Measurements from ENCODE around the gene RFX4.
"Not testable (repeated sequence)": the region's sequence is repeated elsewhere in the genome, so short reads cannot be mapped to it uniquely, and the experiment has no call there.

RFX4 gene

DNA sequence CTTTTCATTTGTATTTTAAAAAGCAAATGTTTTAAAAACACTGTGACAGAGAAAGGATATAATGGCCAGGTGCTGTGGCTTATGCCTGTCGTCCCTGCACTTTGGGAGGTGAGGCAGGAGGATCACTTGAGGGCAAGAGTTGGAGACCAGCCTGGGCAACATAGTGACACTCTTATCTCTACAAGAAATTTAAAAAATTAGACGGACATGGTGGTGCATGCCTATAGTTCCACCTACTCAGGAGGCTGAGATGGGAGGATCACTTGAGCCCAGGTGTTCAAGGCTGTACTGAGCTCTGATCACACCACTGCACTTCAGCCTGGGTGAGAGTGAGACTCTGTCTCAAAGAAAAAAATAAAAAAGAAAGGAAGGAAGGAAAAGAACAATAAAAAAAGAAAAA is 7.8 kb downstream of the RFX4 start:
- no peak for DNase-seq (ENCODE audit: low spot score)

DNA sequence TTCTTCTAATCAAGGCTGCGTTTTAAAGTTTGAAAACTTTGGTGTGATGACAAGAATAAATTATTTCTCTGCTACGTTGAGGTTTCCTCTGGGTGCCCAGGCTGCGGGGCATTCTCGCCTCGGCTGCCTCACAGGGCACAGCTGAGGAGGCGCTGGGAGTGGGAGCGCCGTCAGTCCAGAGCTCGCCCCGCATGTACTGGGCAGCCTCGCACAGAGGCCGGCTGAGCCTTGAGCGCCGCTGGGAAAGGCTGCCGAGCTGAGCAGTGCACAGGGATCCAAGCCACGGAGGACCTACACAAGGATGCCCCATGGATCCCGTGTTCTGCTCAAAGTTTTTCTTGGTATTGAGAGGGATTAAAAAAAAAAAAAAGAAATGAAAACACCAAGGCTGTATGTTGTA is 11.6 kb downstream of the RFX4 start:
- no peak for DNase-seq (ENCODE audit: low spot score)

DNA sequence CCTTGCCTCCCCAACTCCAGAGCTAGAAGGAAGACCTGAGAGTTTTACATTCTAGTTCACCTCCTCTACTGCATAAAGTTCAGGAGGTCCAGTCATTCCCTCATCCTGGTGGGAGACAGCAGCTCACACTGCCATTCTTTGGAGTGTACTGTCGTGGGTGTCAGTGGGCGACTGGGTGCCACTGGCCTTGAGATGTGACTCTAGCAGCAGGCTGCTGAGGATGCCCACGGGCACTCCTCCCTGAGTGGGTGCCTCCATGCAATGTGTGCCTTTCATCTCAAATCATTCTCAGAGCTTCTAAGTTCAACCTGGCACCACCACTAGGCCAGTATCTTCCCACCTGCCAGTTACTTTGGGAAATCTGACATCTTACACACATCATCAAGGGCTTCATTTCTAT is 12.5 kb downstream of the RFX4 start:
- no peak for DNase-seq (ENCODE audit: low spot score)

DNA sequence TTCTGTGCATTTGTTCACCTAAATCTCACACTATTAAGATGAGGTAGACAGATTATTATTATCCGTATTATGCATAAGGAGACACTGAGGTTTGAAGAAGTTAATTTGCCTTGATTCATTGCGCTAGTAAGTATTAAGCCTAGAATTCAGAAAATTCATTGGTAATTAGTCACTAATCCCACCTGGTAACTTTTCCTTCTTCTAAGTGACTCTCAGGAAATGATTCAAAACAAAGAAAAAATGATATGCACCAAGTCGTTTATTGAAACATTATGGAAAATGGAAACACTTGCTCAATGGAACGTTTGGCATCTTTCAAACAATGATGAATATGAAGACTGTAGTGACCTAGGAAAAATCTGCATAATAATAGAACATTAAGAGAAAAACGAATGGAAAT is 15.2 kb downstream of the RFX4 start:
- DNase-seq (ENCODE audit: low spot score): no peak

DNA sequence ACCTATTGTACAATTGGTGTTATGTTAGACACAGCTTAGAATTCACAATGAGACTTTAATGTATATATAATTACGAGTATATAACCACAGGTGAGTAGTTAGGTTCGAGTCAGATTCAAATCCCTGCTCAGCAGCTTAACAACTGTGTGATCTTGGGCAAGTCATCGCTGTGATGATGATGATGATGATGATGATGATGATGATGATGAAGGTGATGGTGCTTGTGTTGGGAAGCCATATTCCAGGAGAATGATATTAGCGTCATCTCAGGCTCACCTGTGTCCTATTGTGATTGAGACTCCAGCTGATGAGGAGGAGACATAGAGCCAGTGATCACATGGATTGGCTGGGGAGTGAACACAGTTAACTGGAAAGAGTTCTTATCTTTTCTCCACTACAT is 16.5 kb downstream of the RFX4 start:
- no peak for DNase-seq (ENCODE audit: low spot score)

DNA sequence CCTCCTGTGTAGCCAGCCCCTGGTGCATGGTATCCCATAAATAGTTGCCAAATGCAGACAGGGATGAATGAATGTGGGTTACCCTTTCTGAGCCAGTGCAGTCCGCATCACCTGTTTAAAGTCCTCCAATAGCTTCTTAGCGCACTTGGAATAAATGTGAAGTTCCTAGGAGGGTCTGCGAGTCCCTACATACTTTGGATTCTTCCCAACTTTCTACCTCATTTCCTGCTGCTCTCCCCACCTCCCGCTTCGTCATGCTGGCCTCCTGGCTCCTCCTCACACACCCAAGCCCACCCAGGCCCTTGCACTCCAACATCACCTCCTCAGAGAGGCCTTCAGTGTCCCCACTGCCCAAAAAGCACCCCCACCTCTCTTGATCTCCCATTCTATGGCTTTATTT is 17.7 kb downstream of the RFX4 start:
- no peak for DNase-seq (ENCODE audit: low spot score)

DNA sequence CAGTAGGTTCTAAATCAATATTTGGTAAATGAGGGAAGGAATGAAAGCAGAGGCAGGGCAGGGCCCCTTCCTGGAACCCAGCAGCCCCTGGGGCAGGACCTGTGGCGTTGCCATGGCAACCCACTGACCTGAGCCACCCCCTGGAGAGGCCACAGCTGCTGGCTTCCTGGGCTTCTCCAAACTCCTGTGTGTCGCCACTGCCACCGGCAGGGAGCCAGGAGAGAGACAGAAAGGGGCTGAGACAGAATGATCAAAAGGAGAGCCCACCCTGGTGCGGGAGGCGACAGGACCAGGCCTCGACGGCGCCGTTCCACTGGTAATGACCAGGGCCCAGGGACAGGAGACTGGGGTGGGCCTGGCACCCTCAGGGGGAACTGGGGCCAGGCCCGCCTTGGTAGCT is 18.2 kb downstream of the RFX4 start:
- DNase-seq (ENCODE audit: low spot score): no peak

DNA sequence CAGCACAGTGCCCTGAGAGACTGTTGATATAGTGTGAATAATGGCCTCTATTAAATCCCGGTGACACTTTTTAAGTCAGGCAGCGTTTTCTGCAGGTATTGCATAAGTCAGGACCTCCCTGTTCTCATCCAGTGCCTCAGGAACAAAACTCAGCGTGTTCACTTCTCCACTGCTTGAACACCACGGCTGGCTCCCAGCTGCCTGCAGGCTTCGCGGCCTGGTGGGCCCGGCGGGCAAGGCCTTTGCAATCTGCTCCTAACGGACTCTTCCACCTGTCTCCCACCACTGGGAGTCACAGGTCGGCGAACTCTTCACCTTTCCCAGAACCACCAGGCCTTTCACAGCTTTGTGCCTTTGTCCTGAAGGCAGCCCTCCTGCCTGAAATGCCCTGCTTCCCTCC is 18.7 kb downstream of the RFX4 start:
- no peak for DNase-seq (ENCODE audit: low spot score)

DNA sequence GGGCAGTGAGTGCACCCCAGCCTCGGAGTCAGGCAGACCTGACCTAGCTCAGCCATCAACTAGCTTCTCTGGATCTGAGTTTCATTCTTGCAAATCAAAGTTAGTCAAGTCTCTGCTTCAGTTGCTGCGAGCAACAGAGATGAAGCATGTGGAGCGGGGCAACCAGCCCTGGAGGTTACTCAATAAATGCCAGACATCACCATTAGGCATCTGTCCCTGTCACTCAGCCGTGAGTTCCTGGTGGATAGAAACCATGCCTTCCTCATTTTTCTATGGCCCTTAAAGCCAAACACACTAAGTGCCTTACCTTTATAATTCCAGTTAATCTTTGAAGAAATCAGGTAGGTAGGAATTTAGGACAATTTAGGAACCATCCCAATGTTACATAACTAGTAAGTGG is 19.3 kb downstream of the RFX4 start:
- no peak for DNase-seq (ENCODE audit: low spot score)

DNA sequence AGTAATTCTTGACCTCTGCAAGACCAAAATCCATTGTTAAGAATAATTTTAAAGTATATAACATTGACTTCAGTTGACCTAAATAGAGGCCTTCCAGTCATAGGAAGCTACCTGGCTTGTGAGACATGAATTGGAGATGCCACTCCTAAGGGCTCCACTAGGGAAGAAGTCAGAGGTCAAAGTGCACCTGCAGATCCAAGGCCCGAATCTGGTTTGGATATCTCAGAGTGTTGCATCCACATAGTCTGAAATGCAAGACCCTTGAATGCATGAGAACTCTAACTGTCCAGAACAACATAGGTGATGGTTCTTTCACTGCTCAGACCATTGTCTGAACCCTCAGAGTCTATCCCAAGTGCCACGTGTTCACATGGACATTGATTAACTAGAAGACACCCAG is 22.4 kb downstream of the RFX4 start:
- no peak for DNase-seq (ENCODE audit: low spot score)

DNA sequence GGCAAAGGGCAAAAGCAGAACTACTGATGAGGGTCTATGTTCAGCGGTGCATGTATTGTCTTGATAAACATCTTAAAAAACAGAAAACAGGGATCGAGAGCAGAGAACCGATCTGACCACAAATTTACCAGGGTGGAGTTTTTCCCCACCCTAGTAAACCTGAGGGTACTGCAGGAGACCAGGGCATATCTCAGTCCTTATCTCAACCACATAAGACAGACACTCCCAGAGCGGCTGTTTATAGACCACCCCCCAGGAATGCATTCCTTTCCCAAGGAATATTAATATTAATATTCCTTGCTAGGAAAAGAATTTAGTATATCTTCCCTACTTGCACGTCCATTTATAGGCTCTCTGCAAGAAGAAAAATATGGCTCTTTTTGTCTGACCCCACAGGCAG is 37.8 kb downstream of the RFX4 start:
- not testable (repeated sequence) for DNase-seq (ENCODE audit: low spot score)

DNA sequence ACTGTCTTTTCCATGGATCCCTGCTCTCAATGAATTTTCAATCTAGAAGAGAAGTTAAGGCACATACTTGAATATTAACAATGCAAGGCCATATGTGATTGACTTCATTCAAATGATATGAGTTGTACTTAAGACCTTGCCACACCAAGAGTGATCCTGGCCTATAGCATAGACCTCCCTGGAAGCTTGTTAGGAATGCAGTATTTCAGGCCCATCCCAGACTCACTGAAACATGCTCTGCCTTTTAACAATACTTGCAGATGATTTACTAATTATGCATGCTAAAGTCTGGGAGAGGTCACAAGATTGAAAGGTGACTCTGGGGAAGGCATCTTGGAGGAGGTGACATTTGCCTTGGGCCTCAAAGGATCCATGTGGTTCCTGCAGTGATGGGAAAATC is 43.2 kb downstream of the RFX4 start:
- no peak for DNase-seq (ENCODE audit: low spot score)

DNA sequence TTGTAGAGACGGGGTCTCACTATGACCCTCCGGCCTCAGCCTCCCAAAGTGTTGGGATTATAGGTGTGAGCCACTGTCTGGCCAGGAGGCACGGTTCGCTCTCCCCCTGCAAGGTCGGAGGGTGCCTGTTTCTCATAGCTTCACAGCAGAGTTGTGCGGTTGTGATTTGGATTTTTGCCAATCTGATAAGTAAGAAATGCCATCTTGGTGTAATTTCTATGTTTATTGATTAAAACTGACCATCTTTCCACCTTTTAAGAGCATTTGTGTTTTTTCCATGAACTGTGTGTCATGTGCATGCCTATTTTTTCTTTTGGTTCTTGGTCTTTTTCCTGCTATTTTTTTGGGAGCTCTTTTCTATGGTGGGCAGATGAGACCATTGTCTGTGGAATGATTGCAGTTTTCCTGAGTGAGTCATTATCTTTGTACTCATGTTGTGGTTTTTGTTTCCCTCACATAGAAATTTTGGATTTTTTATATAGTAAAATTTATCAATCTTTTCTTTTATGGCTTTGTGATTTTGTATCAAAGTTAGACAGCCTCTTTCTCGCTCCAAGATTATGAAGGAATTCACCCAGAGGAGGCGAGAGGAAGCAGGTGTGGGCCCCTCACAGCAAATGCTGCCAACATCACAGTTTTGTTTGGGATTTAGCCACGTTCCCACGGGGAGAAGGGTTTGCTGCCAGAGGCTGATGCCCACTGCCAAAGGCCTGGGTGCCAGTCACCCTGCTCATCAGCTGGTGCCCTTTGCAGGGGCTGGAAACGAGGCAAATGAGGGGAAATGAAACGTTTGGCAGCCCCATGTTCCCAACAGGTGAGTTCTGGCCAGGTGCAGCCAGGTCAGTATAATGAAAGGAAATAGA is 47.2 kb downstream of the RFX4 start:
- DNase-seq (ENCODE audit: low spot score): no peak

DNA sequence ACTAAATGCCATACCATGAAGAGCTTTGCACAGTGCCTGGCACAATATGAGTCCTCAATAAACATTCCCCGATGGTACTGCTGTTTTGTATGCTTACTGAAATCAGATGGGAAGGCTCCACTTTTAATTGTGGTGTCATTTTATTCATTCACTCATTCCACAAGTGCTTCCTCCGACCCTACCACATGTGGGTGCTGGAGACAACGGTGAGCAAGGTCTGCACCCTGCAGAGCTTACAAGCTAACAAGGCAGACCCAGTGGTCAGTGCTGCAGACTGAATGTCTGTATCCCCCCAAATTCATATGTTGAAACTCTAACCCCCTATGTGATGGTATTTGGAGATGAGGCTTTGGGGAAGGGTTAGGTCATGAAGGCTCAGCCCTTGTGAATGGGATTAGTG is 48.3 kb downstream of the RFX4 start:
- no peak for DNase-seq (ENCODE audit: low spot score)

DNA sequence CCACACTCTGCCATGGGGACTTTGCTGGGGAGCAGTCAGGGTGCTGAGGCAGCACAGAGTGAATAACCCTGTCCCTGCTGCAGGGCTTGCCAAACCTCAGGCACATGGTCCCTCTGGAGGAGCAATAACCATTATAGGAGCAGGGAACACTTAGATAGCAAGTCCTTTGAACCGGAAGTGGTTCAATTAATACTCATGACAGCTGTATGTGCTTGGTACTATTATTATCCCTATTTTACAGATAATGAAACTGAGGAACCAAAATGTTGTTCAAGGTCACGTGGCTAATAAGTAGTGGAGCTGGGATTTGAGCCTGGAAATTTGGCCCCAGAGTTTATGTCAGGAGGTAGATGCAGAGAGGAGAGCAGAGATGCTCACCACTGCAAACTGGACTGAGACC is 49.0 kb downstream of the RFX4 start:
- DNase-seq (ENCODE audit: low spot score): no peak

DNA sequence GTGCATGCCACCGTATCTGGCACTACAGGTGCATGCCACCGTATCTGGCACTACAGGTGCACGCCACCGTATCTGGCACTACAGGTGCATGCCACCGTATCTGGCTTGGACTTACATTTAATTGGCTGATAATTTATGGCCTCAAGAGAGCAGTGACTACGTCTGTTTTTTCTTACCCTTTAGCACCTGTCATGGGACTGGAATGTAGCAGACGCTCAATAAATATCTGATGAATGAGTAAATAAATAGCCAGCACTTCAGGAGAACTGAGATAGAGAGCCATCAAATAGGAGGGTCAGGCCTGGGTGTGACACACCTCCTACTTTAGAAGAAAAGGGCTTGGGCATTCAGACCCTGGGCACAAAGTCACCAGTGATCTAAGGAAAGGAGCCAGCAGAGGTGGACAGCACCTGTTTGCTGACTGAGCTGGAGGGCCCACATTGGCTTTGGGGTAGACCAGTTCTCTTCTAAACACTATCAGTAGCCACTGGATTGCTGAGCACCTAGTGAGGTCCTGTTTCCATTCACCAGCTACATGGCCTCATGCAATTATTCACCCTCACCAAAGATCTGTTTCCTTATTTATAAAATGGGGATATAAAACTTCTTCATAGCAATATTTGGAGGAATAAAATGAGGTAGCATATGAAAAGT is 50.1 kb downstream of the RFX4 start:
- DNase-seq (ENCODE audit: low spot score): no peak

DNA sequence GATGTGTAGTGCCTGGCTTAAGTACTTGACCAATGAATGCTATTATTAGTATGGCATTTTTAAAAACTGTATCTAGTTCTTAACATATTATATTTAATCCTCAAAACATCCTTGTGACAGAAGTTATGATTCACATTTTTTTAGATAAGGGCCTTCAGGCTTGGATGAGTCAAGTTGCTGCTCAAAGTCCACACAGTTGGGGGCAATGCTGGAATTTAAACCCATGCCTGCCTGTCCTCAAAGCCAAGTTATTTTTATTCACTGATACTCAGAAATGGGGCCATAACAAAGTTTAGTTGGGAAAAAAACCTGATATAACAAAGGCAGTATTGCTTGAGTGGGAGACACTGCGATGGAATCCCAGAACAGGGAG is 50.6 kb downstream of the RFX4 start:
- no peak for DNase-seq (ENCODE audit: low spot score)

DNA sequence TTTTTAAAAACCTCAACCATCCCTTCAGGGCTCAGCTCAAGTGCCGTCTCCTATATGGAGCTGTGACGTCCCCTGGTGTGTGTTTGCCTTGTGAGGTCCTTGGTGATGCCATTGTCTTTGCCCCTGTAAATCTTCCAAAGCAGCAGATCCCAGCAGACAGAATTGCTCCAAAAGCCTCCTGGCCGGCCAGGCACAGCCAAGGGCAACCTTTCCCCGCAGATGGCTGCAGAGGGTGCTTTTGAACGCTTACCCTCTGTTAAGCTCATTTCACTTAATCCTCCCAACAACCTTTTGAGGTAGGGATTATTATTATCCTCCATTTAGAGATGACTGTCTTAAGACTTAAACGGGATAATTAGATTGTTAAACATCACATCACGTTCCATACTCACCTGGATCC is 51.4 kb downstream of the RFX4 start:
- no peak for DNase-seq (ENCODE audit: low spot score)

DNA sequence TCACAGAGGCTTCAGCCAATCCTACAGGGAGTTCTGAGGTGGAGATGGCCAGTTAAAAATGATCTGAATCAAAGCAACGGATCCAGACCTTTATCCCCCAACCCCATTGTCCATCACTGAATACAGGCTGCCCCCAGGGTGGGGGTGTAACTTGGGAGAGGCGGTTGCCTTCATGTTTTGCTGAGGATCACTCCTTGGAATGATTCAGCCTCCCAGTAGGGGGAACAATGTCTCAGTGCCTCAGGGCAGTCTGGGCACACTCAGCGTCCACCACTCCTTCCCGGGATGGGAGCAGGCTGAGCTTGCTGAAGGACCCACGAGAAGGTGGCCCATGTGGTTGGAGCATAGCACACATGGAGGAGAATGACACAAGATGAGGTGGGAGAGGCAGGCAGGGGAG is 60.2 kb downstream of the RFX4 start:
- no peak for DNase-seq (ENCODE audit: low spot score)

DNA sequence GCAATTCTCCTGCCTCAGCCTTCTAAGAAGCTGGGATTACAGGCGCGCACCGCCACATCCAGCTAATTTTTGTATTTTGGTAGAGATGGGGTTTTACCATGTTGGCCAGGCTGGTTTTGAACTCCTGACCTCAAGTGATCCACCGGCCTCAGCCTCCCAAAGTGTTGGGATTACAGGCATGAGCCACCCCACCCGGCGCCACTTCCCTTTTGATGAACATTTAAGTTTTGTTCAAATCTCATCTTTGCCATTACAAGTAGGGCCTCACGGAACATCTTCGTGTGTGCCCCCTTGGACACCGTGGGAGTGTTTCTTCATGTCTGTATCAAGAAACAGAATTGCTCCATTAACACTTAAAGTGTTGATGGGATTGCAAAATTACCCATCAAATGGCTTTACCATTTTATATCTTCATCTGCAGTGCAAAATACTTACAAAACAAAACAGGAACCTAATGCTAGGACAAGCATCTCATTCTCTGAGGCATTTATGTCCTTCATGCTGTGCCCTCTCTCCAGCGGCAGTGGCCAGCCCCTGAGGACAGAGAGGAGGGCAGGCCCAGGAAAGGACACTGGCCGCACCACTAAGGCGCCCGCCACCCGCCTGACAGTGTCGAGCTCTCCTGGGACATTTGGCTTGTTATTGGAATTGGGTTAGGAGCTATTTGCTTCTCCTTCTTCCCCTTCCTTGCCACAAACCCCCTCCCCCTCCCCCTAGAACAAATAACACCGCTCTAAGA is 61.7 kb downstream of the RFX4 start:
- DNase-seq (ENCODE audit: low spot score): no peak

DNA sequence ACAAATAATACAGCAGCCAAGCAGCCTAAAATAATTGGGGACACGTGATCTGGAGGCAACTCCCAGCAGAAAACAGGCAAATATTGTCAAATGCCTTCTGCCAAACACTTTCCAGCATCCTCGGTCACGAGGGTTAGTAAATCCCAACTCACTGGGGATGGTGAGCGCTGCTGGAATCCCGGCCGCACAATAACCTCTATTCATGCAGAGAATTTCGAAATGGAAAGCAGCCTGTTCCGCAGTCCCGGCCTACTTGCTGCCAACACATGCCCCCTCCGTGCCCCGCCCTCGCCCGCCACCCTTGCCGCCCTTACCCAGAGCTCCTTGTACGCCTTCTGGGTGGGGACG is 62.2 kb downstream of the RFX4 start:
- DNase-seq (ENCODE audit: low spot score): no peak

DNA sequence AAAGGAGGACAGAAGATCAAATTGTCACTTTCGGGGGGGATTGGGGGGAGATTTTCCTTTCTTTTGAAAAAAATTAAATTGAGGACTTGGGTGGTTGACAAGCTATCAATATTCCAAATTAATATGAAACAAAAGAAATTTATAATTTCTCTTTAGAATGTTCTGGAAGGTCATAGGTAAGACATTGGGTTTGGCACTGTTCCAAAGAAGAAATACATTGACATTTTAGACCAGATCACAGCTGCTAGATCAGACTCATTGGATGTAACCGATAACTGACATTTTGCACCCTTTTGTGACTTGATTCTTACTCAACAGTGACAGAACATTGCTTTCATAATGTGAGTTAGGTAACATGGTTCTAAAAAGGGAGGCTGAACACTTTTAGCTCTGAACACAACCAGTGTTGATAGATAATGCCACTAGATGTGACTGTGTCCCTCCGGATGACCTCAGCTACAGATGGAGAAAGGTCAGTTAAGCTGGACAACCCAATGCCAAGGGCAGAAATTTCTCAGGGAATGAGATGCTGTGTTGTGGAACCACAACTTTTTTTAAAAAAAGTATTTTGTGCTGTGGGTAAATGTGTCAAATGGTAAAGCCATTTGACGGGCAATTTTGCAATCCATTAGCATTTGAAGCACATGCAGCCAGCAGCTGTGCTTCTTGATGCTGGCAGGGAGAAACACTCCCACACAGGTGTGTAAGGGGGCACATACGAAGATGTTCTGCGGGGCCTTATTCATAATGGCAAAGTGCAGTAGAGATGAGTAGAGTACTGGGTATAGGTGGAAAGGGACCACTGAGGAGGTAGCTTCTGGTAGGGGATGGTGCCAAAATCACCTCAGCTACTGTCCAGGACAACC is 62.9 kb downstream of the RFX4 start:
- DNase-seq (ENCODE audit: low spot score): no peak
